Tibial artery (tissue), 4 donors: Measurements from ENCODE around the gene SLC25A21.
"Not testable (repeated sequence)": the region's sequence is repeated elsewhere in the genome, so short reads cannot be mapped to it uniquely, and the experiment has no call there.

Experiments used
- DNase-seq, 2 donors: peaks; one replicate each; pipeline ENCODE4 v3.0.0-alpha.2; 2019
- H3K27ac ChIP-seq, 2 donors: fragments of 200-600 bp; sonication (generic) in 1 of 2; 1 replicate in 1 of 2; 2 replicates in 1 of 2; pipeline ENCODE4 v1.5.1; 2018 to 2019; ENCODE audit warnings: mild to moderate bottlenecking in 1 of 2
- H3K27me3 ChIP-seq, 2 donors: fragments of 200-600 bp; sonication (generic) in 1 of 2; one replicate each; pipeline versions ENCODE4 v1.5.1 to v1.6.0; 2016 to 2019
- H3K36me3 ChIP-seq, 3 donors: fragments of 200-600 bp; sonication (generic) in 2 of 3; one replicate each; pipeline ENCODE4 v1.5.1; 2016 to 2019; ENCODE audit warnings: mild to moderate bottlenecking in 2 of 3
- H3K4me1 ChIP-seq, 4 donors: fragments of 200-600 bp; sonication (generic) in 2 of 4; 1 replicate in 3 of 4; 2 replicates in 1 of 4; pipeline ENCODE4 v1.5.1; 2016 to 2019
- H3K4me3 ChIP-seq, 2 donors: fragments of 200-600 bp; sonication (generic) in 1 of 2; 1 replicate in 1 of 2; 2 replicates in 1 of 2; pipeline ENCODE4 v1.5.1; 2018 to 2019; ENCODE audit warnings: mild to moderate bottlenecking in 2 of 2
- H3K9me3 ChIP-seq, 3 donors: fragments of 200-600 bp; sonication (generic) in 1 of 3; one replicate each; pipeline ENCODE4 v1.5.1; 2016 to 2019
- CTCF ChIP-seq, 2 experiments: fragments of 200-600 bp in 1 of 2; fragments of 450-650 bp in 1 of 2; IDR thresholded peaks; one replicate each; pipeline ENCODE4 v1.5.1; 2017 to 2019; ENCODE audit warnings: antibody characterized with exemption in 2 of 2, mild to moderate bottlenecking in 1 of 2, moderate library complexity in 1 of 2
- intact Hi-C: fragments of 100-400 bp; cut with DNase I; formaldehyde crosslinking; loops from one replicate; pipeline ENCODE4 v1.15.0; 2023; ENCODE audit warnings: low total_unique reads

Gene SLC25A21

GRCh38 chr14:36869125-36869524, 303.3 kb downstream of the SLC25A21 start:
- no peaks in the 10 kb centered on the region for H3K36me3 ChIP-seq
- intact Hi-C loops: no loop called here

GRCh38 chr14:36866867-36867266, 305.5 kb downstream of the SLC25A21 start:
- no peak for DNase-seq
- Histone ChIP-seq H3K9me3 (peaks cover 0 to 3% (median 0%) of the 10 kb centered on the region in 3 donors), H3K36me3 (no peaks in the 10 kb centered on the region), H3K4me1 (no peaks in the 10 kb centered on the region), H3K27me3 (no peaks in the 10 kb centered on the region), H3K27ac (no peak overlapping the region), H3K4me3 (no peak overlapping the region)
- intact Hi-C loops: no loop called here
- no peak for TF ChIP-seq CTCF (IDR thresholded peaks at IDR 0.05)

More at GRCh38 chr14:36869125-36869524, 303.3 kb downstream of the SLC25A21 start:
- no peak for DNase-seq
- Histone ChIP-seq H3K4me3 (no peak overlapping the region), H3K9me3 (peaks cover 0 to 3% (median 0%) of the 10 kb centered on the region in 3 donors), H3K27me3 (no peaks in the 10 kb centered on the region), H3K4me1 (no peaks in the 10 kb centered on the region), H3K27ac (no peak overlapping the region)
- TF ChIP-seq CTCF (IDR thresholded peaks at IDR 0.05): no peak

GRCh38 chr14:36863271-36863670, 309.1 kb downstream of the SLC25A21 start:
- intact Hi-C loops: no loop called here
- no peak overlapping the region for H3K4me3 ChIP-seq
- no peak for DNase-seq
- TF ChIP-seq CTCF (IDR thresholded peaks at IDR 0.05): no peak
- H3K4me1 ChIP-seq: peaks cover 0 to 7% (median 2%) of the 10 kb centered on the region in 4 donors
- H3K9me3 ChIP-seq: no peaks in the 10 kb centered on the region
- H3K27me3 ChIP-seq: no peaks in the 10 kb centered on the region
- no peaks in the 10 kb centered on the region for H3K36me3 ChIP-seq
- no peak overlapping the region for H3K27ac ChIP-seq

GRCh38 chr14:36862237-36862636, 310.2 kb downstream of the SLC25A21 start:
- H3K27ac ChIP-seq, DNase-seq, intact Hi-C loops, H3K4me3 ChIP-seq, H3K27me3 ChIP-seq, H3K36me3 ChIP-seq, H3K9me3 ChIP-seq, H3K4me1 ChIP-seq: not testable (repeated sequence)

GRCh38 chr14:36860831-36861230, 311.6 kb downstream of the SLC25A21 start:
- DNase-seq: no peak
- intact Hi-C loops: no loop called here
- Histone ChIP-seq H3K4me3 (no peak overlapping the region), H3K36me3 (no peaks in the 10 kb centered on the region), H3K9me3 (no peaks in the 10 kb centered on the region), H3K27ac (no peak overlapping the region), H3K4me1 (peaks cover 0 to 7% (median 2%) of the 10 kb centered on the region in 4 donors), H3K27me3 (no peaks in the 10 kb centered on the region)
- no peak for TF ChIP-seq CTCF (IDR thresholded peaks at IDR 0.05)

GRCh38 chr14:36859119-36859518, 313.3 kb downstream of the SLC25A21 start:
- Histone ChIP-seq H3K4me1 (peaks cover 0 to 7% (median 2%) of the 10 kb centered on the region in 4 donors), H3K27me3 (no peaks in the 10 kb centered on the region), H3K9me3 (no peaks in the 10 kb centered on the region), H3K36me3 (no peaks in the 10 kb centered on the region), H3K27ac (no peak overlapping the region), H3K4me3 (no peak overlapping the region)
- intact Hi-C loops: no loop called here
- TF ChIP-seq CTCF (IDR thresholded peaks at IDR 0.05): no peak
- no peak for DNase-seq
